Smooth muscle cell of the pulmonary artery (primary cell): Measurements from ENCODE around the gene USH2A. TPM values are rescaled to one million over a fixed set of nuclear protein-coding genes. Genes with fewer than 3 reads are reported as not detected.

ENCODE experiments used
- total RNA-seq: library from RNA; depleted of rRNA; stranded (reverse); fragments of >200 nt; gene quantifications from 2 replicates; pipeline ENCODE4 v1.2.3, GENCODE V29; 2014

USH2A gene, protein sequence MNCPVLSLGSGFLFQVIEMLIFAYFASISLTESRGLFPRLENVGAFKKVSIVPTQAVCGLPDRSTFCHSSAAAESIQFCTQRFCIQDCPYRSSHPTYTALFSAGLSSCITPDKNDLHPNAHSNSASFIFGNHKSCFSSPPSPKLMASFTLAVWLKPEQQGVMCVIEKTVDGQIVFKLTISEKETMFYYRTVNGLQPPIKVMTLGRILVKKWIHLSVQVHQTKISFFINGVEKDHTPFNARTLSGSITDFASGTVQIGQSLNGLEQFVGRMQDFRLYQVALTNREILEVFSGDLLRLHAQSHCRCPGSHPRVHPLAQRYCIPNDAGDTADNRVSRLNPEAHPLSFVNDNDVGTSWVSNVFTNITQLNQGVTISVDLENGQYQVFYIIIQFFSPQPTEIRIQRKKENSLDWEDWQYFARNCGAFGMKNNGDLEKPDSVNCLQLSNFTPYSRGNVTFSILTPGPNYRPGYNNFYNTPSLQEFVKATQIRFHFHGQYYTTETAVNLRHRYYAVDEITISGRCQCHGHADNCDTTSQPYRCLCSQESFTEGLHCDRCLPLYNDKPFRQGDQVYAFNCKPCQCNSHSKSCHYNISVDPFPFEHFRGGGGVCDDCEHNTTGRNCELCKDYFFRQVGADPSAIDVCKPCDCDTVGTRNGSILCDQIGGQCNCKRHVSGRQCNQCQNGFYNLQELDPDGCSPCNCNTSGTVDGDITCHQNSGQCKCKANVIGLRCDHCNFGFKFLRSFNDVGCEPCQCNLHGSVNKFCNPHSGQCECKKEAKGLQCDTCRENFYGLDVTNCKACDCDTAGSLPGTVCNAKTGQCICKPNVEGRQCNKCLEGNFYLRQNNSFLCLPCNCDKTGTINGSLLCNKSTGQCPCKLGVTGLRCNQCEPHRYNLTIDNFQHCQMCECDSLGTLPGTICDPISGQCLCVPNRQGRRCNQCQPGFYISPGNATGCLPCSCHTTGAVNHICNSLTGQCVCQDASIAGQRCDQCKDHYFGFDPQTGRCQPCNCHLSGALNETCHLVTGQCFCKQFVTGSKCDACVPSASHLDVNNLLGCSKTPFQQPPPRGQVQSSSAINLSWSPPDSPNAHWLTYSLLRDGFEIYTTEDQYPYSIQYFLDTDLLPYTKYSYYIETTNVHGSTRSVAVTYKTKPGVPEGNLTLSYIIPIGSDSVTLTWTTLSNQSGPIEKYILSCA (N-terminal part only)
- under 0.01 TPM in 1 of 2 replicates, not detected in the other for total RNA-seq

GRCh38 chr1:216422821-216423520 is at the start of gene USH2A:
Gene USH2A, minus strand, starts transcription at chr1:216423448. Its CDS starts 1,112 bp downstream, at chr1:216422336.

